RWPE2 (cell line): Measurements from ENCODE around the gene TMEM131.
"Not testable (repeated sequence)": the region's sequence is repeated elsewhere in the genome, so short reads cannot be mapped to it uniquely, and the experiment has no call there.

Experiments
- ATAC-seq: fragments of 200-7000 bp; cut with Tn5 transposase; 3 replicates; pipeline ENCODE4 v1.9.1; 2021; ENCODE audit warnings: low read depth
- DNase-seq: peaks from one replicate; pipeline ENCODE4 v3.0.0-alpha.2; 2020; ENCODE audit warnings: low spot score
- H3K27ac ChIP-seq: fragments of 450-650 bp; 2 replicates; pipeline ENCODE4 v1.5.1; 2017; ENCODE audit warnings: mild to moderate bottlenecking; ENCODE audit not compliant: poor library complexity, severe bottlenecking
- H3K27me3 ChIP-seq: fragments of 250-450 bp; sonication (Bioruptor Pico); 2 replicates; pipeline ENCODE4 v1.5.1; 2021; ENCODE audit warnings: mild to moderate bottlenecking, moderate library complexity; ENCODE audit not compliant: insufficient read depth, poor library complexity, severe bottlenecking
- H3K36me3 ChIP-seq: fragments of 250-450 bp; sonication (Bioruptor Pico); 2 replicates; pipeline ENCODE4 v1.5.1; 2020; ENCODE audit warnings: low read depth, mild to moderate bottlenecking, moderate library complexity
- H3K4me1 ChIP-seq: fragments of 250-450 bp; sonication (Bioruptor Pico); 2 replicates; pipeline ENCODE4 v1.5.1; 2021; ENCODE audit warnings: mild to moderate bottlenecking, moderate library complexity; ENCODE audit not compliant: insufficient read depth, poor library complexity, severe bottlenecking
- H3K4me3 ChIP-seq: fragments of 250-450 bp; sonication (Bioruptor Pico); 2 replicates; pipeline ENCODE4 v1.5.1; 2021; ENCODE audit warnings: mild to moderate bottlenecking, moderate library complexity; ENCODE audit not compliant: severe bottlenecking
- H3K9me3 ChIP-seq: fragments of 250-450 bp; sonication (Bioruptor Pico); 2 replicates; pipeline ENCODE4 v1.5.1; 2021; ENCODE audit warnings: mild to moderate bottlenecking, moderate library complexity; ENCODE audit not compliant: severe bottlenecking
- TF ChIP-seq, protein P1 (sequence below): fragments of 450-650 bp; IDR thresholded peaks from one replicate; pipeline ENCODE4 v1.5.1; 2017; ENCODE audit warnings: mild to moderate bottlenecking, moderate library complexity; ENCODE audit not compliant: poor library complexity, severe bottlenecking

Gene TMEM131

DNA sequence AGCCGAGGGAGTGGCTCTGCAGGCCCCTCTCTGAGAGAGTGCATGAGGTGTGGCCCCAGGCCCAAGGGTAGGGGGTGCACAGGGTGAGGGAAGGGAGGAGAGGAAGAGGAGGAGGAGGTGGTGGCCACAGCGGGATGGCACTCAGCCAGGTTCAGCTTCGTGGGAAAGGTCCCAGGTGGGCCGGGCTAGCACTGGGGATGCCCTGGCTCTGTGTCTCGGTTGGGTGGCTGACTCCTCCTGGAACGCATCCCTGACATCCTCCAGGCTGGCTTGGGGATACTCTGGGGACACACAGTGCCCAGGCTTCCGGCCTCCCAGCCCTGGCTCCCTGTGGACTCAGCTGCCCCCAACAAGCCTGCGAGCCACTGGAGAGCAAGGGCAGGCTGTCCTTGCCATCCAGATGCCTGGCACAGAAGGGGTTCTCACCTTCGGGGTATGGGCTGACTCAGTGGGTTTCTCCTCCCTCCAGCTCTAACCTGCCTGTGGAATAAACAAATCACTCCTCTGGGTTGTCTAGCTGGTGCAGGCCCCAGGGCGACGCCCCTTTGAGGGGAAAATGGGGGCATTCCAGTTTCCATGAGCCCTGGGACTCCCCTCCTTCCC is 283.0 kb downstream of the TMEM131 start:
- DNase-seq = no peak
- no peak overlapping the region for H3K27ac ChIP-seq
- no peak for ATAC-seq
- no peaks in the 10 kb centered on the region for H3K4me1 ChIP-seq
- no peaks in the 10 kb centered on the region for H3K27me3 ChIP-seq
- no peak overlapping the region for H3K4me3 ChIP-seq
- H3K9me3 ChIP-seq = no peaks in the 10 kb centered on the region
- TF ChIP-seq, protein P1, sequence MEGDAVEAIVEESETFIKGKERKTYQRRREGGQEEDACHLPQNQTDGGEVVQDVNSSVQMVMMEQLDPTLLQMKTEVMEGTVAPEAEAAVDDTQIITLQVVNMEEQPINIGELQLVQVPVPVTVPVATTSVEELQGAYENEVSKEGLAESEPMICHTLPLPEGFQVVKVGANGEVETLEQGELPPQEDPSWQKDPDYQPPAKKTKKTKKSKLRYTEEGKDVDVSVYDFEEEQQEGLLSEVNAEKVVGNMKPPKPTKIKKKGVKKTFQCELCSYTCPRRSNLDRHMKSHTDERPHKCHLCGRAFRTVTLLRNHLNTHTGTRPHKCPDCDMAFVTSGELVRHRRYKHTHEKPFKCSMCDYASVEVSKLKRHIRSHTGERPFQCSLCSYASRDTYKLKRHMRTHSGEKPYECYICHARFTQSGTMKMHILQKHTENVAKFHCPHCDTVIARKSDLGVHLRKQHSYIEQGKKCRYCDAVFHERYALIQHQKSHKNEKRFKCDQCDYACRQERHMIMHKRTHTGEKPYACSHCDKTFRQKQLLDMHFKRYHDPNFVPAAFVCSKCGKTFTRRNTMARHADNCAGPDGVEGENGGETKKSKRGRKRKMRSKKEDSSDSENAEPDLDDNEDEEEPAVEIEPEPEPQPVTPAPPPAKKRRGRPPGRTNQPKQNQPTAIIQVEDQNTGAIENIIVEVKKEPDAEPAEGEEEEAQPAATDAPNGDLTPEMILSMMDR = no peak
- H3K36me3 ChIP-seq = no peaks in the 10 kb centered on the region

DNA sequence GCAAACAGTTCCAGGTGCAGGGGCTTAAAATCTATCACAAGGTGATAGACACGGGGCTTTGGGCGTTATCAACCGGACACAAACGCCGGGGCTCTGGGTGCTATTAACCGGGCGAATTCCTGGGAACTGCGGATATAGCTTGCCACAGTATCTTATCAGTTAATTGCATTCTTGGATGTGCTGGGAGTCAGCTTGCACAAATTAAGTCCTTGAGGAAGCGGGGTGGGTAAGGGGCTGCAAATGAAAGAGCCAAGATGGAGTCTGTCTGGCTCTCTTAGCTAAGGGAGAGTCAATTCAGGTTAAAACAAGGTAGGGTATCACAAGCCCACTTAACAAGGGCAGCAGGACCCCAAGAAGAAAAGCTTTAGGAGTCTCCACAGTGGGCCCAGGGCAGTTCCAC is 283.6 kb downstream of the TMEM131 start:
- not testable (repeated sequence) for DNase-seq, ATAC-seq, H3K9me3 ChIP-seq, H3K4me3 ChIP-seq, H3K36me3 ChIP-seq, H3K27ac ChIP-seq, H3K4me1 ChIP-seq, H3K27me3 ChIP-seq

DNA sequence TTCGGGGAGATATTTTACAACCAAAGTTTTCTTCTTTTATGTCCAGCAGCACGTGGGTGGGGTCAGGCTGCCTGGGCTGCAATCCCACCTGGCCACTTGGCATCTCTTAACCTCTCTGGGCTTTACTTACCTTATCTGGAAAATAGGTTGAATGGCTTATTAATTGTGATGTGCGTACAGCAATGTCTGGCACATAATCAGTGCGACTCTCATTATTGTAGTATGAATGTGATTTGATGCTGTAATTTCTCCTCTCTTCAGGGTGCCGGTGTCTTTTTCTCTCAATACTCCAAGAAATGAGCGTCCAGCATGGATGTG is 284.4 kb downstream of the TMEM131 start:
- no peaks in the 10 kb centered on the region for H3K36me3 ChIP-seq
- H3K27me3 ChIP-seq = no peaks in the 10 kb centered on the region
- H3K27ac ChIP-seq = no peak overlapping the region
- DNase-seq (no peak), ATAC-seq (no peak)
- H3K9me3 ChIP-seq = no peaks in the 10 kb centered on the region
- no peak overlapping the region for H3K4me3 ChIP-seq
- TF ChIP-seq, protein P1 = no peak
- no peaks in the 10 kb centered on the region for H3K4me1 ChIP-seq

DNA sequence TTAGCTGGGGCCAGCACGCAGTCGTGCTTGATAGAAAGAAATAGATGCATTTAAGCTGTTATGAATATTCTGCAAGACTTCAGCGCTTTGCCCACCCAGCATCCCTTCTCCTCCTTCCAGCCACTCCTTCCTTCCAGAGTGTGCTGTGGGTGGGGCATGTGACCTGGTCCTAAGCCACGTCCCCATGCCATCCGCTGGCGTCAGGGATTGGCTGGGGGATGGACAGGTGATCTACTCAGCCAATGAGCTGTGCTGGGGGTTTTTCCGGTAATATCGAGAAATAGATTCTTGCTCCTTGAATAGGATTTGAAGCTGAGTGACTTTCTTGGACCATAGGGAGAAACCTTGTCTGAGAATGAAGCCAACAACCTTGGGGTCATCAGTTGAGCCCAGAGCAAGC is 287.1 kb downstream of the TMEM131 start:
- Histone ChIP-seq H3K36me3 (no peaks in the 10 kb centered on the region), H3K9me3 (no peaks in the 10 kb centered on the region), H3K4me1 (no peaks in the 10 kb centered on the region), H3K4me3 (no peak overlapping the region), H3K27ac (no peak overlapping the region), H3K27me3 (no peaks in the 10 kb centered on the region)
- ATAC-seq (no peak), DNase-seq (no peak)
- TF ChIP-seq, protein P1 = no peak

DNA sequence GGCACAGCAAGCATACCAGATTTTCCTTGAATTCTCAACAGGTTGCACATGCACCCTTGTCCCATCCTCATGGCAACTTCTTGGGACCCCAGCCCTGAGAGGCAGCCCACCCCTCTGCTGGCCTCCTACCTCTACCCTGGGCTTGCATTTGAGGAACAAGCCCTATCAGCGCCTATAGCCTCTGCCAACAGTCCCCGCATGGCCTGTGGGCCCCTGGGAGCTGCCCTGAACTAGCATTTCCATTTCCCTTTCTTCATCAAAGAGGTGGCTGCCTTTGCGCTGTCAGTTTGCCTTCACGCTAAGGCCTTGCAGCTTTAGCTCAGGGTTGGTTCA is 287.7 kb downstream of the TMEM131 start:
- Histone ChIP-seq H3K4me3 (no peak overlapping the region), H3K4me1 (no peaks in the 10 kb centered on the region), H3K27me3 (no peaks in the 10 kb centered on the region), H3K36me3 (no peaks in the 10 kb centered on the region), H3K27ac (no peak overlapping the region), H3K9me3 (no peaks in the 10 kb centered on the region)
- DNase-seq (no peak), ATAC-seq (no peak)
- TF ChIP-seq, protein P1 = no peak
